Measurements from ENCODE around the gene DOCK2.

DNA sequence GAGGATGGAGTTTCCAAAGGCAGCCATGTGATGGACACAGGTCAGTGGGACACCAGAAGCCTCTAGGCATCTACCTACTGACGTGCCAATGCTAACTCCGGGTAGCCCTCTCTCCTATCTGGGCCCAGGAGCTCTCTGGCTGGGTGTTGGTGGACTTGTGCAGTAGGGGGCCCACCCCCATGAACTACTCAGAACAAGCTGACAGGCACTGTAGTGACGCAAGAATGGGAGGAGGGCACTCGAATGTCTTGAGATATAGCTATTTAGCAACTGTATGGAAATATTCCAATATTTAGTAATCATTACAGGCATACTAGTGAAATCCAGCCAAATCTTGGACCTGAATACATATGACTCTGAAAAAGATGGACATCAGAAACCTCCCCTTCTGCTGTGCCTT, 5.7 kb upstream of the DOCK2 start:
- no peak for TF ChIP-seq POLR2A (IDR thresholded peaks at IDR 0.05)
- TF ChIP-seq, protein P1, sequence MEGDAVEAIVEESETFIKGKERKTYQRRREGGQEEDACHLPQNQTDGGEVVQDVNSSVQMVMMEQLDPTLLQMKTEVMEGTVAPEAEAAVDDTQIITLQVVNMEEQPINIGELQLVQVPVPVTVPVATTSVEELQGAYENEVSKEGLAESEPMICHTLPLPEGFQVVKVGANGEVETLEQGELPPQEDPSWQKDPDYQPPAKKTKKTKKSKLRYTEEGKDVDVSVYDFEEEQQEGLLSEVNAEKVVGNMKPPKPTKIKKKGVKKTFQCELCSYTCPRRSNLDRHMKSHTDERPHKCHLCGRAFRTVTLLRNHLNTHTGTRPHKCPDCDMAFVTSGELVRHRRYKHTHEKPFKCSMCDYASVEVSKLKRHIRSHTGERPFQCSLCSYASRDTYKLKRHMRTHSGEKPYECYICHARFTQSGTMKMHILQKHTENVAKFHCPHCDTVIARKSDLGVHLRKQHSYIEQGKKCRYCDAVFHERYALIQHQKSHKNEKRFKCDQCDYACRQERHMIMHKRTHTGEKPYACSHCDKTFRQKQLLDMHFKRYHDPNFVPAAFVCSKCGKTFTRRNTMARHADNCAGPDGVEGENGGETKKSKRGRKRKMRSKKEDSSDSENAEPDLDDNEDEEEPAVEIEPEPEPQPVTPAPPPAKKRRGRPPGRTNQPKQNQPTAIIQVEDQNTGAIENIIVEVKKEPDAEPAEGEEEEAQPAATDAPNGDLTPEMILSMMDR (IDR thresholded peaks at IDR 0.05), result no peak
